Measurements from ENCODE around the gene ELFN1.

ELFN1 gene

GRCh38 chr7:1669954-1670893, at the start of gene ELFN1:
ELFN1 (plus strand) TSS chr7:1670277; CDS start chr7:1744597, 74,320 bp downstream.
- peak; percentile 50 for DNase-seq (ENCODE audit: low read depth)
- no peak within 1 kb of the TSS for H3K4me3 ChIP-seq (ENCODE audit: low read depth, low read length)
- TF ChIP-seq MYC (IDR thresholded peaks at IDR 0.05; ENCODE audit: low read depth, low read length) (no peak), POLR2A (IDR thresholded peaks at IDR 0.05; ENCODE audit: extremely low read depth, insufficient read length) (no peak), CTCF (IDR thresholded peaks at IDR 0.05; ENCODE audit: low read depth, low read length) (no peak), MAX (IDR thresholded peaks at IDR 0.05; ENCODE audit: low read depth, low read length) (no peak)

GRCh38 chr7:1620835-1621234, 49.2 kb upstream of the ELFN1 start:
- no peak for DNase-seq (ENCODE audit: low read depth)
- TF ChIP-seq MYC (IDR thresholded peaks at IDR 0.05; ENCODE audit: low read depth, low read length): no peak
- TF ChIP-seq POLR2A (IDR thresholded peaks at IDR 0.05; ENCODE audit: extremely low read depth, insufficient read length): no peak
- no peak for TF ChIP-seq MAX (IDR thresholded peaks at IDR 0.05; ENCODE audit: low read depth, low read length)
- TF ChIP-seq CTCF (IDR thresholded peaks at IDR 0.05; ENCODE audit: low read depth, low read length): no peak
- no peak overlapping the region for H3K4me3 ChIP-seq (ENCODE audit: low read depth, low read length)

GRCh38 chr7:1621718-1622117, 48.4 kb upstream of the ELFN1 start:
- no peak overlapping the region for H3K4me3 ChIP-seq (ENCODE audit: low read depth, low read length)
- TF ChIP-seq MYC (IDR thresholded peaks at IDR 0.05; ENCODE audit: low read depth, low read length) (no peak), MAX (IDR thresholded peaks at IDR 0.05; ENCODE audit: low read depth, low read length) (no peak), POLR2A (IDR thresholded peaks at IDR 0.05; ENCODE audit: extremely low read depth, insufficient read length) (no peak), CTCF (IDR thresholded peaks at IDR 0.05; ENCODE audit: low read depth, low read length) (no peak)
- no peak for DNase-seq (ENCODE audit: low read depth)

GRCh38 chr7:1622441-1622840, 47.6 kb upstream of the ELFN1 start:
- TF ChIP-seq CTCF (IDR thresholded peaks at IDR 0.05; ENCODE audit: low read depth, low read length): no peak
- no peak for TF ChIP-seq MAX (IDR thresholded peaks at IDR 0.05; ENCODE audit: low read depth, low read length)
- no peak for TF ChIP-seq MYC (IDR thresholded peaks at IDR 0.05; ENCODE audit: low read depth, low read length)
- no peak for TF ChIP-seq POLR2A (IDR thresholded peaks at IDR 0.05; ENCODE audit: extremely low read depth, insufficient read length)
- no peak overlapping the region for H3K4me3 ChIP-seq (ENCODE audit: low read depth, low read length)
- DNase-seq (ENCODE audit: low read depth): no peak

GRCh38 chr7:1623810-1624209, 46.3 kb upstream of the ELFN1 start:
- no peak overlapping the region for H3K4me3 ChIP-seq (ENCODE audit: low read depth, low read length)
- TF ChIP-seq CTCF (IDR thresholded peaks at IDR 0.05; ENCODE audit: low read depth, low read length): no peak
- TF ChIP-seq POLR2A (IDR thresholded peaks at IDR 0.05; ENCODE audit: extremely low read depth, insufficient read length): no peak
- TF ChIP-seq MYC (IDR thresholded peaks at IDR 0.05; ENCODE audit: low read depth, low read length): no peak
- TF ChIP-seq MAX (IDR thresholded peaks at IDR 0.05; ENCODE audit: low read depth, low read length): no peak
- DNase-seq (ENCODE audit: low read depth): no peak
